ENCODE results near the gene PCDHA11.

DNA sequence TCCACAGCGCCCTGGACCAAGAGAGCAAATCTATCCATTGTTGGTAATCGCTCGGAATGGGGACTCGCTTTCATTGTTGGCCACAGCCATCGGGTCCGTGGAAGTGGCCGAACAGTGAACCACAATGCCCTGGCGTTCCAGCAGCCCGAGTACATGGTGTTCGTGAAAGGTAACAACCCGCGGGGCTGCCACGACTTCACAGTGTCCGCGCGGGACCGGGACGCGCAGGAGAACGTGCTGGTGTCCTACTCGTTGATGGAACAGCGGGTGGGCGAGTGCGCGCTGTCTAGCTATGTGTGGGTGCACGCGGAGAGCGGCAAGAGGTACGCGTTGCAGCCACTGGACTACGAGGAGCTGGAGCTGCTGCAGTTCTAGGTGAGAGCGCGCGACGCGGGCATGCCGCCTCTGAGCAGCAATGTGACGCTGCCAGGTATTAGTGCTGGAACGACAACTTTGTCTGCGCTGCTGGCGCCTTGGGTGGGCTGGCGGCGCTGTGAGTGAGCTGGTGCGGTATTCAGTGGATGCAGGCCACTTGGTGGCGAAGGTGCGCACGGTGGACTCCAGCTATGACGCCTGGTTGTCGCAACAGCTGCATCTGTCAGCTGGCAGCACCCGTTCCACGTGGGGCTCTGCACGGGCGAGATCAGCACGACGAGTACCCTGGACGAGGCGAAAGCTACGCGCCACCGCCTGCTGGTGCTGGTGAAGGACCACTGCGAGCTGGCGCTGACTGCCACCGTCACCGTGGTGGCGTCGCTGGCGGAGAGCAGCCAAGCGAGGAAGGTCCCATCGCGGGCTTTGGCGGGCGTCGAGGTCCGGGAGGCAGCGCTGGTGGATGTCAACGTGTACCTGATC is 6.1 kb upstream of the PCDHA11 start:
- TF ChIP-seq, protein P1, sequence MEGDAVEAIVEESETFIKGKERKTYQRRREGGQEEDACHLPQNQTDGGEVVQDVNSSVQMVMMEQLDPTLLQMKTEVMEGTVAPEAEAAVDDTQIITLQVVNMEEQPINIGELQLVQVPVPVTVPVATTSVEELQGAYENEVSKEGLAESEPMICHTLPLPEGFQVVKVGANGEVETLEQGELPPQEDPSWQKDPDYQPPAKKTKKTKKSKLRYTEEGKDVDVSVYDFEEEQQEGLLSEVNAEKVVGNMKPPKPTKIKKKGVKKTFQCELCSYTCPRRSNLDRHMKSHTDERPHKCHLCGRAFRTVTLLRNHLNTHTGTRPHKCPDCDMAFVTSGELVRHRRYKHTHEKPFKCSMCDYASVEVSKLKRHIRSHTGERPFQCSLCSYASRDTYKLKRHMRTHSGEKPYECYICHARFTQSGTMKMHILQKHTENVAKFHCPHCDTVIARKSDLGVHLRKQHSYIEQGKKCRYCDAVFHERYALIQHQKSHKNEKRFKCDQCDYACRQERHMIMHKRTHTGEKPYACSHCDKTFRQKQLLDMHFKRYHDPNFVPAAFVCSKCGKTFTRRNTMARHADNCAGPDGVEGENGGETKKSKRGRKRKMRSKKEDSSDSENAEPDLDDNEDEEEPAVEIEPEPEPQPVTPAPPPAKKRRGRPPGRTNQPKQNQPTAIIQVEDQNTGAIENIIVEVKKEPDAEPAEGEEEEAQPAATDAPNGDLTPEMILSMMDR (IDR thresholded peaks at IDR 0.05), result no peak
- TF ChIP-seq POLR2A (IDR thresholded peaks at IDR 0.05), result no peak

All from lower leg skin (tissue), 3 donors.